Left renal cortex interstitium (tissue), 4 donors: ENCODE results near the gene SFXN3. TPM values are rescaled to one million over a fixed set of nuclear protein-coding genes. Genes with fewer than 3 reads are reported as not detected.

ENCODE experiments used
- DNase-seq, 4 donors: peaks; one replicate each; pipeline ENCODE4 v3.0.0-alpha.2; 2013; ENCODE audit warnings: low read depth in 4 of 4, low spot score in 2 of 4, missing footprints in 1 of 4
- polyA plus RNA-seq, 4 donors: library from polyadenylated mRNA; unstranded; fragments of 120-200 nt; gene quantifications; one replicate each; pipeline ENCODE4 v1.2.1, GENCODE V29; 2013; ENCODE audit not compliant: insufficient read length in 4 of 4

The SFXN3 gene
- polyA plus RNA-seq, 4 donors, result 19.9 to 30.8 (median 25.2) TPM

DNA sequence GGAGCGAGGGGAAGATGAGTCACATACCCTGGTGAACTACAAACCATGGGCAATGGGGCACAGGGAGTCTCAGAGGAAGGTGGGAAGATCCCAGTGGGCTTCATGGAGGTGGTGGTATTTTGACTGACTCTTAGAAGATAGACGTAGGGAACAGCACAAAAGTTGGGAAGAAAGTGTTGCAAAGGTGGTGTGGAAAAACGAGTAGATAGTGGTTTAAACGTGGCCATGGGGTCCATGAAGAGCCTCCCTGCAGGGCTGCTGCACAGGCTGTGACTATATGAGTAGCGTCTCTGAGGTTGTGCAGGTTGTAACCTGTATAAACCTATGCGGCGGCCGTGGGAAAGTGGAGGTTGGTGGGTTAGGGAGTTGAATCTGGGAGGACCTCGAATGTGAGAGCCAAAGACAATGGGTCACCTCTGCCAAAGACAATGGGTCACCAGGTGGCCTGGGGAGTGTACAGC is 17.6 kb upstream of the SFXN3 start:
- no peak for DNase-seq

DNA sequence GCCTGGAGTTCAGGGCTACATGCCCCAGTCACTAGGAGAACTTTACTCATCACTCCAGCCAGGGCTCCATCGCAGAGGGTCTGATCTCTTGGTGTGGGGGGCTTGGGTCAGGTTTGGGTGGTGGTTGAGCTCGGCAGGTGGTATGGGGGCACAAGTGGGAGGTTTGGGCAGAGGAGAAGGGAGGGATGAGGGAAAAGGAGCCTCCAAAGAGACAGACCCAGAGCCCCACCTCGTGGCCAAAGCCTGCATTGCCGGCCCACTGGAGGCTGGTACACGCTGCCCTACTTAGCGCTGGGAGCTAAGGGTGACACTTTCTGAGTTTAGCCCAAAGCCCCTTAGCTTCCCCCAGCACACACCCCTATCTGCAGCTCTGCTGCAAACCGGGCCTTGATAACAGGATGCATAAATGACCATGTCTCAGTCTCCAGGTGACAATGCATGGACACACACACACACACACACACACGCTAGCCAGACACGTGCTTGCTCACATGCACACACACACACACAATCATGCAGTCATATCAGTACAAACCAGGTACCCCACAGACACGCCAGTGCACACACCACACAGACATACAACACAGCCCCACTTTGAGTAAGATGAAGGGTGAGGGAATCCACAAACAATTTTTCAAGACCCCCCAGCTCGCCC is 16.7 kb upstream of the SFXN3 start:
- peak in 1 of 4 donors; percentile 58 for DNase-seq

DNA sequence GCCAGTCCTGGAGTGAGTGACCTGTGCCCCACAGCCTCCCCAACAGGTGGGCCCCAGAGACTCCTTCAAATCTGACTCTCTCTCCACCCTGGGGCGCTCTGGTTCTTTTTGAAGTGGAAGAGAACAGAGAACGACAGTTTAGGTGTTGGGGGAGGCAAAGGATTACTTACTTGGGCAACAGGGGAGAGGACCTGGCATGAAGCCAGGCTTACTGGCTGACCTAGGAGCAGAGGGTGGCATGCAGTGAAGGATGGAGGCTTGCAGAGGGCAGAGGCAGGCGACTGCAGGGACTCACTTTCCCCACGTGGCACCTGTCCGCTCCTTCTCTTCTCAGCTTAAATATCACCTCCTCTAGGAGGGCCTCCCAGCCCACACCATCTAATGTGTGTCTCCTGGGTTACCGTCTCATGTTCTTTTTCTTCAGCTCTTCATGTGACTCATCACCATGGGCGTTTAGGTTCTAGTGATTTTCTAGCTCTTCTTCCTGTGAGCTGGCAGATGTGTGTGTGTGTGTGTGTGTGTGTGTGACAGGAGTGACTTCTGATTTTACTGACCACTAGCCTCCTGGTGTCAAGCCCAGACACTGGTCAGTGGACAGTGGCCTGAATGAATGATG is 16.0 kb upstream of the SFXN3 start:
- no peak for DNase-seq

DNA sequence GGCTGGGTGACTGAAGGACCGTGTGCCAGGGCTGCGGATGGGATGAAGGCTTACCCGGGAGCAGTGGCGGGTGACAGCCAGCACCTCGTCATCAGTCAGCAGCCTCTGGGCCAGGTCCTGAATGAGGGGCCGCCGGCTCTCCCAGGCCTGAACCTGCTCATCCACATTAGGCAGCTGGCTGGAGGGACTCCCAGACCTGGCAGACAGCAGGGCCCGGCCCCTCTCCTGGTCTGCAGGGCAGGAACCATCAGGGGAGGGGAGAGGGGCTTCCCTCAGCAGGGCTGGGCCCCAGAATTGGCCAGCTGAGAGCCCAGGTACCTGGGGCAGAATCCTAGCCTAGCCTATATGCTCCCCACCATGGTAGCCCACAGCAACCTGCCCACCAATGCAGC is 15.5 kb upstream of the SFXN3 start:
- DNase-seq, result no peak

DNA sequence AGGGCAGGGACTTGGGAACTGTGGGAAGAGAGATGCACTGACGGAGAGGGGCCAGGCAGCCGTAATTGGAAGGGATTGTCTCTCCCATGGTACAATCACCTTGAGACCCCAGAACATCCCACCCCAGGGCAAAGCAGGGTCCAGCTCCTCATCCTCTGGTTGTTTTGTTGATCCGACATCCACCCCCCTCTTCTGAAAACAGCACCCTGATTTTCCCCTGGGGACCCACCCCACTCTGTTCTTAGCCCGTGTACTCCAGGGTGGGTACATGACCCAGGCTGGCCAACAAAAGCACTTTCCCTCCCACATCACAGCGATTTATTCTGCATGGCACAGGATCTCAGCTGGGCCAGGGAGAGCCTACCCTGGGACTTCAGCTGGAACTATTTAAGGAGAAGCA is 14.2 kb upstream of the SFXN3 start:
- DNase-seq, result no peak

DNA sequence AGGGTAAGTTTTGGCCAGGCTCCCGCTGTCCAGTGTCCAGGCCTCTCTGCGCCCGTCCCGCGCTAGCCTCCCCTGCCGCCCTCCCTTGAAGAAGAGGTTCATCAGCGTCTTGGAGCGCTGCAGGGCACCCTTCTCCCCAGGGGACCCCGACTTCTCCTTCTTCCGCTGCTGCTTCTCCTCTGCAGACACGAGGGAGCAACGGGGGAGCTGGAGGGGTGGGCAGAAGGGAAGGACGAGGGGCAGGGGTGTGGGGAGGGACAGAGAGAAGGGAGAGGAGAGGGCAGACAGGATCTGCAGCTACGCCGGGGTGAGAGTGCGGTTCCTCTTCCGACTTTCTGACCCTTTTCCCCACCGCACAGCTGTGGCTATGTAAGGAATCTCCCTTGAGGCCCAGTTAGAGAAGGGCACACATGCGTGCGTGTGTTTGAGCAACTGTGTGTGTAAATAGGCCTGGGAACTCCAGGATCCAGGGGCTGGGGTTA is 12.9 kb upstream of the SFXN3 start:
- no peak for DNase-seq

DNA sequence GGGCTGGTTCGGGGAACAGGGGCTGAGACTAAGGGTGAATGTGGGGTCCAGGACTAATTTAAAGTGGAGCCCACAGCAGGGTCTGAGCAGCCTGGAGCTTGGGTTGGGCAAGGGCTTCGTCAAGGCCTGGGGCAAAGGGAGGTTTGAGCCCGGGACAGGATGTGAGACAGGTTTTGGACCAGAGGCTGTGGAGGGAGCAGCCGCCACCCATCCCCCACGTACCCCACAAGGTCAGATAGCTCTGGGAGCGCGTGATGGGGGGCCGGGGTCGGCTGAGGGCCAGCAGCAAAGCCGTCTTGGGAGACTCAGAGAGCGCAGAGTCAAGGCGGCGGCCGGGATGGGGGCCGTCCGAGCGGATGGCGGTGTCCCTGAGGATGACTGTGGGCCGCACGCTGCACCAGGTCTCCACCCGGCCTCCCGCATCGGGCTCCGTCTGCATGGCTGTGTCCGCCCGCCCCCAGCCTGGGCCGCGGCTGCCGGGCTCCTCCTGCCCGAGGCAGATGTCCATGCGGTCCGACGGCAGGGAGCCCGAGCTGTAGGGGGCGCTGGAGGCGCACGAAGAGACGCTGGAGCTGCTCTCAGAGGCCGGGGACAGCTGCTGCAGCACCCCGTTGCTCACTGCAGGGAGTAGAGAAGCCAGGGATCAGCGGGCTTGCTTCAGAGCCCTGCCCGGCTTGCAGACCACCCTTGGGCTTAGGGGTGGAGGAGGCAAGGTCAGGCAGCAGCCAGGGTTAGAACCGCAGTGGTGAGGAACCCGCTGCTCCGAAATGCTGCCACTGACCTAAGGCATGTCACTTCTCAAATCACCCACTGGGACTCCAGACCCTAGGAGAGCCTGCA is 12.2 kb upstream of the SFXN3 start:
- peak in 1 of 4 donors; percentile 57 for DNase-seq

DNA sequence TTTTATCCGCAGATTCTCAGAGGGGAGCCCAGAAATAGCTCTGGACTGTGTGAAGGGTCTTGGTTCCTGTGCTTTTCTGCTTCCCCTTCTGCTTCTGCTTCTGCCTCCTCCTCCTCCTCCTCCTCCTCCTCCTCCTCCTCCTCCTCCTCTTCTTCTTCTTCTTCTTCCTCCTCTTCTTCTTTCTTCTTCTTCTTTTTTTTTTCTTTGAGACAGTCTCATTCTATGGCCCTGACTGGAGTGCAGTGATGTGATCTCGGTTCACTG is 11.7 kb upstream of the SFXN3 start:
- no peak for DNase-seq

DNA sequence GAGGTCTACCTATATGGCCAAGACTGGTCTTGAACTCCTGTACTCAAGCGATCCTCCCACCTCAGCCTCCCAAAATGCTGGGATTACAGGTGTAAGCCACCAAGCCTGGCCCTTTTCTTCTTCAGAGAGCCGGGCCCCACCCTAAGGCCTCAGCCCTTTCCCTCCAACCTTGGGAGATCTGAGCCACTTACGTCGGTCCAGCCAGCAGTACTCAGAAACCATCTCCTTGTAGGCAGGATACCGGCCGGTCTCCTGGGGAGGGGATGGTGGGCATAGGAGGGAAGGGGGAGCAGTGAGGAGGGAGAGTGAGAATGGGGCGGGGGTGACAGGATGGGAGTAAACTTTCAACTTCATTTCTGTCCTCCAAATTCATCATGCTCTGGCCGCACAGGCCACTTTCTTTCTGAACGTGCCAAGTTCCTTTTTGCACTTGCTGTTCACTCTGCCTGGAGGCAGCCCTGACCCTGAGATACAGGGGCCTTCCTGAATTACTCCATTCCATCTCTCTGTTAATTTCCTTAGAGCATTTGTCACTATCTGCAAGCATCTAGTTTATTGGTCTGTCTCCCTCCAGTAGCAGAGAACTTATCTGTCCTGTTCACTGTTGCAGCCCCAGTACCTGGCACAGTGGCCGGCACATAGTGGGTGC is 10.5 kb upstream of the SFXN3 start:
- DNase-seq, result no peak

DNA sequence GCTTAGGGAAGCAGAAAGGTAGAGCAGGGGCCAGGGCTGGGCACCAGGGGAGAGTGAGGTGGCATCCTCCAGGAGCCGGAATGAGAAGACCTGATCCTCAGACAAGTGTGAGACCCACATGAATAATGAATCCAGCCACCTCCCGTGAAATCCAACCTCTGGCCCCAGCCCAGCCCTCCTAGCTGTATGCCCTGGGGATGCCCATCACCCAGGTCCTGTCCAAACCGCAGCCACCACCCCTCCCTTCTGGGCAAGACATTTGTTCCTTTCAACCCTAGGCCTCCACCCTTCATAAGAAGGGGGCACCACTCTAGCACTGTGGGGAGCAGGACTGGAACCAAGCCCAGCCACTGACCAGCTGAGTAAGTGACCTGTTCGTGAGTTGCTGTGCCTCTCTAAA is 9.8 kb upstream of the SFXN3 start:
- no peak for DNase-seq

DNA sequence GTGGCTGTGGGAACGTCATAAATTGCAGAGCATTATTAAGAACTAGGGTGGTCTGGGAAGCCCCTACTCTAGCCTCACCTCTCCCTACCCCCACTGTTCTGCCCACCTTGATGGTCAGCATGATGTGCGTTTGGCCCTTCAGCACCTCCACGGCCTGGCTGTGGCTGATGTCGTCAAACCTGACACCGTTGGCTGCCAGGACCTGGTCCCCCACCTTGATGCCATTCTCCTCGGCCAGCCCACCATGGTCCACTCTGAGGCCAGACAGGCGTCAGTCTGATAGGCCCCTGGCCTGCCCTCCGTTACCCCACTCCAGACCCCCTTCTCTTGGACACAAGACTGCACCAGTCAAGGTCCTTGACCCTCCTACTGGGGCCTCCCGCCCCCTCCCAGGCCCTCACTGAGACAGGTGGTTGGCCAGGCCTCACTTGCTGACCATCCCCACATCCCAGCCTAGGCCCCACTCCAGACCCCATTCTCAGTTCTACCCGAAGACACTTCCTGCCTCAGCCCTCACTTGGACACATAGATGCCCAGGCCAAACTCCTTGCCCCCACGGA is 9.3 kb upstream of the SFXN3 start:
- no peak for DNase-seq

DNA sequence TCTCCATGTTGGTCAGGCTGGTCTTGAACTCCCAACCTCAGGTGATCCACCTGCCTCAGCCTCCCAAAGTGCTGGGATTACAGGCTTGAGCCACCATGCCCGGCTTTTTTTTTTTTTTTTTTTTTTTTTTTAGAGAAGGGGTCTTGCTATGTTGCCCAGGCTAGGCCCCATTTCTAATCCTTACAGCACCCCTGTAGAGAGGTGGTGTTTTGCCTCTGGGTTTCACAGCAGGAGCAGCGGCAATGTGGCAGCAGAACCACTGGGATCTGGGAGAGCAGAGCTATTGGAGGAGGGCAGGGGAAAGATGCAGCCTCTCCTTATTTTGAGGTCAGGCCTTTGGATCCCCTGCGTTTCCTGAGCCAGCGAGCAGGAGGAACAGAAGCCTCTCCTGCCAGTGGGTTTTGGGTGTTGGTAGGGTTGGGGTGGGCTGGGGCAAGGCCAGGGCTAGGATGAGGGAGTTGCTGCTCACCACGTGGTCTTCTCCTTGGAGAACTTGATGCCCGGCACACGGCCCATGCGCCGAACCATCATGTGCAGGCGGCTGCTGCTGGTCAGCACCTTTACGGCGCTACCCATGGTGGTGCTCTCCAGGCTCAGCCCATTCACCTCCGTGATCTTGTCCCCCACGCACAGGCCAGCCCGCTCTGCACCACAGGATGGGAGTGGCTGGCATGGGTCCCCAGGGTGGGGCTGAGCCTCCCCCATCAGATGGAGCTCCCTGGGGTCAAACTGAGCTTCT is 7.9 kb upstream of the SFXN3 start:
- DNase-seq, result no peak

DNA sequence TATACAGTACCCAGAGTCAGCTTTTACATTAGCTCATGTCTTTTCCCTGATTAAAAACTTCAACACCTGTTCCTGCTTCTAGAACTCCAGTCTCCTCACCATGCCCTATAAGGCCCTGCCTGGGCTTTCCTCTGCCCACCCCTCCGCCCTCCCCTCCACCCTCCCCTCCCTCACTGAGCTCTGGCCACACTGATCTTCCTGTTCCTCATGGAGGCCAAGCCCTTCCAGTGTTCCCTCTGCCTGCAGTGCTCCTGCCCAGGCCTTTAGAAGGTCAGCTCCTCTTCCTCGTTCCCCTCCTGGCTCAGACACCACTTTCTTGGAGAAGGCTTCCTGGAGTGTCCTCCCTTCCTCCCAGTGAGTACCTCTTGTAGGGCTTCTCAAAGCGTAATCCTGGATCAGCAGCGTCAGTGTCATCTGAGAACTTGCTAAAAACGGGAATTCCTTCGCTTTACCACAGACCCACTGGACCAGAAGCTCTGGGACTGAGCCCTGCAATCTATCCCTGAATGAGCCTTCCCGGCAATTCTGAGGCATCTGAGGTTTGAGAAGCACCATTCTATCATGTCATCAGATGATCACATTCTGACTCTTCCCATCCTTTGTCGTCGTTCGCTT is 3.8 kb upstream of the SFXN3 start:
- DNase-seq, result no peak

DNA sequence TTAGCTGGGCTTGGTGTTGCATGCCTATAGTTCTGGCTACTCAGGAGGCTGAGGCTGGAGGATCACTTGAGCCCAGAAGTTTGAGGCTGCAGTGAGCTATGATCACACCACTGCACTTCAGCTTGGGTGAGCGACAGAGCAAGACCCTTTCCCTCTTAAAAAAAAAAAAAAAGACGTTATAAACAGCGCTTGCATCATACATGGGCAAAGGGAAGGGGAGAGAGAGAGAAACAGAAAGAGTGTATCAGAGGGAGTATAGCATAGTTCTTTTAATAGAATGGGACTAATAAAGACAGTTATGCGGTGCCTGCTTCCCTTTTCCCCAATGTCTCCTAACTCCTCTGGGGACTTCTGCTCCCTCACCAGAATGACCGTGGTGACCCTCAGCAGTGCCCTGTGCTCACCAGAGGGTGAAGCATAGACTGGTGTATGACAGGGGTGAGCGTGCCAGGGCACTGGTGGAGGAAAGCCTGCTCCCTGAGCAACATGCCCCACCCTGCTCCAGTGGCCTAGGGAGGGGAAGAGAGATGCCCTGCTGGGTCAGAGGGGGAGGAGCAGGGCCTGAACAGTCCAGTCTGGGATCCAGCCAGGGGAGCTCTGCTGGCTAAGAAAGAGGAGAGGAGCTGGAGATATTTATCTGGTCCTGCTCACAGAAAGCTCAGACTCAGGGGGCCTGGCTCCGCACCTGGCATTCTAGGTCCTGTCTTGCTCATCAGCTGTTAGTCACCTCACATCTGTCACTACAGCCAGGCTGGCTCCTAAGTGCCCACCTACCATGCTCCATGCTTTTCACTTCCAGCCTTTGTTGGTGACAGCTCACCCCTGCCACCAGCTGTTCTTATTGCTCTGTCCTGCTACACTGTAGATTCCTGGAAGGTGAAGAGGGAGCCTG is 2.3 kb upstream of the SFXN3 start:
- DNase-seq, result no peak

DNA sequence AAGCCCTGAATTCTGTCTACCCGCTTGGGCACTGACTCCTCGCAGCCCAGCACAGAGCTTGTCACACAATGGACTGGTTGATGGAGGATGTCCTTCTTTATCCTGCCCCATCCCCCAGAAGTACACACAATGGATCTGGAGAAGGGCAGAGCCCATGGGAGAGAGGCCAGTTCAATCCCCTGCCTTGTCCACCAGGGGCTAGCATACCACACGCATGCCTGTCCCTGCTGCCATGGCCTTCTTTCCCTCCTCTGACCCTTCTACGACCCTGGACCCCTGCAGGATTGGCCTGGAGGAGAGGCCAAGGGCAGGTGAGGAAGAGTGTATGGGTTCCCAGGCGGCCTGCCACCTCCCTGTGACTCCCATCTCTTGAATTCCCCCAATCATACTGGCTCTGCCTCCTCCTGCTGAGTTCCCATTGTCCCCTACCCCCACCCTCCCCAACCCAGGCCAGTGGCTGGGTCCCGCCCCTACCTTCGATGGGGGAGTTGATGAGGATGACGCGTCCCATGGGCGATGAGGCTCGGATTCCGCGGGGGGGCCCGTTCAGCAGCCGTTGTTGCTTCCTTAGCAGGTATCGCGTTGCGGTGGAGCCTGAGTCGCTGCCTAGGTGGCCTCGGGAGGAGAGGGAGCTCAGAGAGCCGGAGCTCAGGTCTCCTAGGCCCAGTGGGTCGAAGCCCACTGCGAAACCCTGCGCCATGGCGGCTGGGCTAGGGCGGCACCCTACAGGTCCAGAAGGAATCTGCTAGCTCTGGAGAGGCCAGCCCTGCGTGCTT is 1.3 kb upstream of the SFXN3 start:
- no peak for DNase-seq

DNA sequence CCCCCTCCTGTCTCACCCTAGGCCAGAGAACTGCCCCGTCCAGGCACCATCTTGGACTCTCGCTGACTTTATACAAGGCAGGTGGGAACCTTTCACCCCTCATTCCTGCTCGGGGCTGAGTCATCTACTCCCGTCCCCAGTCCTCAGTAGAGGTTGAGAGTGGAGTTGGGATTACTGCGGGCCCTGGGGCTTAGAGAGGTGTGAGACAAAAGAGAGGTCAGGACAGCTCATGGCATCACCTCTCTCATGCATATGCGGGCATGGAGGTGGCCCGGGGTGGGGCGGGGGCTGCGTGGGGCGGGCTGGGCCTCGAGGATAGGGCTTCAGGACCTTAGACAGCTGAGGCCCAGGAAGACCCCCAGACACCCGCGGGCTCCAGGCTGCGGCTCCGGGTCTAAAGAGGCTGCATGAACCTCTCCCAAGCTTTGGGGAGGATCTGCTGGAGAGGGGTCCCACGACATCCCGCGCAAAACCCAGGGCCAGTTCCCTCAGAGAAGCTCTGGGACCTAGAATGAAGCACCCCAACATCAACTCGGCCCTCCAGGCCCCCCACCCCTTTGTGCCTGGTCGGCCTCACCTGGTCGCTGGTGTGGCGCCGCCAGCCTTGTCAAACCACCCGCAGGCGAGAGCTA is 422 bp upstream of the SFXN3 start:
- no peak for DNase-seq

DNA sequence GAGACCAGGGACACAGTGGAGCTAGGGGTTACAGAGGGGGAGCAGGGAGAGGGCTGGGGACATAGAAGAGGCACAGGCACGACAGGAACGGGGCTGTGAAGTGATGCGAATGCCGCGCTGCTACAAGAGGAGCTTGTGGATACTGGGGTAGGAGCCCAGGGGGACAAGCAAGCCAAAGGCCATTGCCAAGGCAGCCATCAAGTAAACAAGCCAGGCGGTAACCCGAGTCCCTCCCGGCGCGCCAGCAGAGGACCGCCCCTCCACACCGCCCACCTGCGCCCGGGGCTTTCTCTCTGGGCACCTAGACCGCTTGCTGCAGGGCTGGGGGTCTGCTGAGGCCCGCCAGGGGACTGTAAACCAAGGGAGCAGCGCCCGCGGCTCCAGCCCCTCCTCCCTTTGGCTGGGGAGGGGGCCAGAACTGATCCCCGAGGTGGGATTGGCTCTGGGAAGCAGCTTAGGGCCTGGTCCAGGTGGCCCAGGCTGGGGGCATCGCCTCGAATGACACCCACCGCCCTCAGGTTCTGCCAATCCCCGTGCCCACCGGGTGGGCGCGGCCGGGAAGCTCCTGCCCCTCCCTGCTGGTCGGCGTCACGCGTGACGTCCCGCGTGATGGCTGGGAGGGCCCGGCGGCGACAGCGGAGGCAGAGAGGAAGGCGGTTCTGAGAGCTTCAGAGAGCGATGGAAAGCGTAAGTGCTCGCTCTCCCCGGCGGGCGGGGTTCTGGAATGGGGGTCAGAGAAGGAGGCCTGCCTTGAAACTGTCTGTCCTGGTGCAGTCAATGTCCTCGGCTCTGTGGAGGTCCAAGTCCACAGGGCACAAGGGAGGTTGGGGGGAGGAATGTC is 982 bp downstream of the SFXN3 start:
- no peak for DNase-seq
